Measurements from ENCODE around the gene TFAP2E.

- TF ChIP-seq POLR2A (IDR thresholded peaks at IDR 0.05) (no peak), CTCF (IDR thresholded peaks at IDR 0.05) (no peak)
Observed at GRCh38 chr1:35563166-35563565, 9.9 kb upstream of the TFAP2E start.

Data from uterus (tissue), 2 donors.